Measurements from ENCODE around the gene BDH1. TPM values are rescaled to one million over a fixed set of nuclear protein-coding genes. Genes with fewer than 3 reads are reported as not detected.
A peak's percentile ranks its signal among the peaks of the same experiment; 100 is the strongest.

BDH1 gene
- total RNA-seq, 1 experiment from 2014 or later: 38.6 TPM

DNA sequence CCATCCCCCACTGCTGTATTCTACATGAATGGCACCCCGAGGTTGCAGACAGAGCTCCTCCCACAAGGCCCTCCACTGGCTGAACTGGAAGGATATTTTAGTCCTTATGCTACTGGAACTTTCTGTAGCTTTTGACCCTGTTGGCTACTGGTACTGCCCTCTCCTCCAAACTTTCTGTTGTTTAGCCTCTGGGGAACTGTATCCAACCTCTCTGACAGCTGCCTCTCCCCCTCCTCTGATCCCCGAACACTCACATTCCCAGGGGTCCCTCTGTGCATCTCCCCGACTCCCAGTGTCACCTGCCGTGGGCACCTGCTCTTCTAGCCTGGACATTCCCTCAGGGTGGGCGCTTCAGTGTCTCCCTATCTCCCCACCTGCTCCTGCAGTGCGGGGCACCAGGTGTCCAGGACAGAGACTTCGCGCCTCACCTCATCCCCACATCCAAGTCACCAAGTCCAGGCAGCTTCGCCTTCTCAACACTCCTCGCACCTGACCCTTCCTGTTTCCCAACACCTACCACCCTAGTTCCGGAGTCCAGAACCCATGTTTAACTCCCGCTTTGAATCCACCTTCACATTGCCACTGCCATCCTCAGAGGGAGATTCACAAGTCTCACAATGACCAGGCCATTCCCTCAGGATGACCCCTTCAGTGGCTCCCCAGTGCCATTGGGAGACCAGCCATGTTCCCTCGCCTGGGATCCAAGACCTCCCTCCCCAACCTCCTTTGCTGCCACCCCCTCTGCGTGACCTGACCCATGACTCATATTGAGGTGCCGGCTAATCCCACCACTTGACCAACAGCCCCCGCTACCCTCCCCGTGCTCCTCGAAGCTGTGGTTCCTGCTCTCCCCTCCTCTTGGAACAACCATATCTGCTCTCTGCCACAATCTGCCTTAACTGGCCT is 34.2 kb downstream of the BDH1 start:
- Mint-ChIP-seq H3K4me1 (ENCODE audit: insufficient read depth, unreplicated experiment) (peaks cover 24% of the 10 kb centered on the region), H3K9me3 (ENCODE audit: unreplicated experiment) (no peaks in the 10 kb centered on the region), H3K27ac (ENCODE audit: low read depth, unreplicated experiment) (peak overlapping the region; percentile 52), H3K4me3 (ENCODE audit: unreplicated experiment) (no peak overlapping the region), H3K36me3 (ENCODE audit: insufficient read depth, unreplicated experiment) (peaks cover 17% of the 10 kb centered on the region), H3K27me3 (ENCODE audit: insufficient read depth, unreplicated experiment) (no peaks in the 10 kb centered on the region)
- no TSS peak for BruUV-seq (replicated peaks)
- ChIA-PET POLR2A (interaction anchor here (0.9 kb wide), 1 partner anchor 579 kb away, joined by 3 read pairs; the partner anchor contains the start of gene NCBP2), CTCF (no interaction called here)
- no peak for TF ChIP-seq CTCF (IDR thresholded peaks at IDR 0.05; ENCODE audit: unreplicated experiment)
- no peak for DNase-seq (ENCODE audit: unreplicated experiment)
- intact Hi-C loops (cut with micrococcal nuclease): no loop called here

DNA sequence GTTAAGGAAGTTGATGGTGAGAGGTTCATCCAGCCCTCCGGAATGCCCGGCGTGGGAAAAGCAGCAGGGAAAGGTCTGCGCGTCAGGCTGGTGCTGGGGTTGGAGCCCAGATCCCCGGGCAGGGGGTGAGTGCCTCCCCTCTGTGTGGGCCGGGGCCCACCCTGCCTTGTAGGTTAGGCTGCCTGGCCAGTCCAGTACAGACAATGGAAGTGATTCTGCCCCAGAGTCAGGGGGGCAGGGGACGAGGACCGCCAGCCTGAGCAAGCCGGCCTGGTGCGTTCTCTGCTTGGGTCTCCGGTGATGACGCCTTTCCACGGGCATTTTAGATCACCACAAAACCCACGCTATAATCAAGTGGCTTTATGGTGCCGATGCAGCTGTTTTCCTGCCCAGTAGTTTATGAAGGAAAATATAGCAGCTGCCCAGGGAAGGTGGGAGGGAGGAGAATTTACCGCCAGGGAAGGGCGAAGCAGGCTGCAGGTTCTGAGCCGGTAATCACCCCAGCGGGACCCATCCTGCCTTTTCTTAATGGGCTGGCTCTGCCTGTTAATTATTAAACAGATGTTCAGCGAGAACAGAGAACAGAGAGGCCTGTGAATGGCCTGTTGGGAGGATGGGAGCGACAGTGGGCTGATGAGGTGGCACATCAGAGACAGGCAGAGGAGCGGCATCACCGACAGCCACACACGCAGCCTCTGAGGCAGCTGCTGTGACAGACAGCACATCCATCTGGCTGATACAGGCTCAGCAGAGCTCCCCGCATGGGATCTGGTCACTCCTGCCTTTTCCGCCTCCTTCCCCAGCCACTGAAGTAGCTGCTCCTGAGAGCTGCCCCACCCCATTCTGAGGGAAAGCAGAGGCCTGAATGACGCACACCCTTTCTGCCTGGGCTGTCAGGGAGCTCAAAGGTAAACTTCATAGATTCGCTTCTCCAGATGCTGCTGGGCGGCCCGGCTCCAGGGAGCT is 35.2 kb downstream of the BDH1 start:
- Mint-ChIP-seq H3K4me3 (ENCODE audit: unreplicated experiment) (no peak overlapping the region), H3K9me3 (ENCODE audit: unreplicated experiment) (no peaks in the 10 kb centered on the region), H3K27me3 (ENCODE audit: insufficient read depth, unreplicated experiment) (no peaks in the 10 kb centered on the region), H3K36me3 (ENCODE audit: insufficient read depth, unreplicated experiment) (peaks cover 24% of the 10 kb centered on the region), H3K4me1 (ENCODE audit: insufficient read depth, unreplicated experiment) (peaks cover 31% of the 10 kb centered on the region), H3K27ac (ENCODE audit: low read depth, unreplicated experiment) (no peak overlapping the region)
- ChIA-PET POLR2A (interaction anchor here (0.6 to 0.9 kb wide), 2 partner anchors 50 to 578 kb away, joined by 3 read pairs; partner anchors contain the start of gene NCBP2), CTCF (interaction anchor here (0.6 kb wide), 1 partner anchor 14 kb away, joined by 3 read pairs; no protein-coding TSS in a partner anchor)
- no TSS peak for BruUV-seq (replicated peaks)
- intact Hi-C loops (cut with micrococcal nuclease): no loop called here
- TF ChIP-seq CTCF (IDR thresholded peaks at IDR 0.05; ENCODE audit: unreplicated experiment): no peak
- DNase-seq (ENCODE audit: unreplicated experiment): no peak

GRCh38 chr3:197519801-197520211 is 36.0 kb downstream of the BDH1 start:
- CTCF ChIA-PET: interaction anchor here (0.6 kb wide), 1 partner anchor 15 kb away, joined by 3 read pairs; no protein-coding TSS in a partner anchor
- intact Hi-C loops (cut with micrococcal nuclease): loop anchor here (10.0 kb wide), 1 partner anchor 515 kb away; no protein-coding TSS in a partner anchor
- H3K27me3 Mint-ChIP-seq (ENCODE audit: insufficient read depth, unreplicated experiment): no peaks in the 10 kb centered on the region

More at GRCh38 chr3:197519801-197520211, 36.0 kb downstream of the BDH1 start:
- peaks cover 17% of the 10 kb centered on the region for H3K36me3 Mint-ChIP-seq (ENCODE audit: insufficient read depth, unreplicated experiment)
- BruUV-seq (replicated peaks): no TSS peak
- no peak for DNase-seq (ENCODE audit: unreplicated experiment)
- H3K4me1 Mint-ChIP-seq (ENCODE audit: insufficient read depth, unreplicated experiment): peaks cover 31% of the 10 kb centered on the region
- no peak overlapping the region for H3K4me3 Mint-ChIP-seq (ENCODE audit: unreplicated experiment)
- TF ChIP-seq CTCF (IDR thresholded peaks at IDR 0.05; ENCODE audit: unreplicated experiment): no peak
- H3K9me3 Mint-ChIP-seq (ENCODE audit: unreplicated experiment): no peaks in the 10 kb centered on the region
- no peak overlapping the region for H3K27ac Mint-ChIP-seq (ENCODE audit: low read depth, unreplicated experiment)
- POLR2A ChIA-PET: no interaction called here
